WTC11 (cell line): ENCODE measurements around the gene SLC9C1. TPM values are rescaled to one million over a fixed set of nuclear protein-coding genes. Genes with fewer than 3 reads are reported as not detected.

Experiments
- ATAC-seq: fragments of 200-7000 bp; cut with Tn5 transposase; 2 replicates; pipeline ENCODE4 v1.10.0; 2021; ENCODE audit warnings: mild to moderate bottlenecking, moderate library complexity
- CTCF ChIA-PET: fragments of 300-600 bp; sonication (Branson Sonifier 250); formaldehyde crosslinking; loops from one replicate; lab custom pipeline; 2021; ENCODE audit warnings: antibody characterized with exemption; lab: Charles Lee
- POLR2A ChIA-PET: fragments of 350-600 bp; sonication (Branson Sonifier 250); formaldehyde crosslinking; loops from one replicate; lab custom pipeline; 2021; ENCODE audit warnings: antibody characterized with exemption; lab: Charles Lee
- DNase-seq: peaks from one replicate; pipeline ENCODE4 v3.0.0; 2021; ENCODE audit warnings: low spot score
- H3K27ac Mint-ChIP-seq: 2 replicates; pipeline ENCODE4 v1.8.0; 2021; ENCODE audit warnings: mixed read lengths
- H3K27me3 Mint-ChIP-seq: 2 replicates; pipeline ENCODE4 v1.8.0; 2021; ENCODE audit warnings: low read depth, mild to moderate bottlenecking, moderate library complexity, mixed read lengths
- H3K36me3 Mint-ChIP-seq: 2 replicates; pipeline ENCODE4 v1.8.0; 2021; ENCODE audit warnings: mixed read lengths
- H3K4me1 Mint-ChIP-seq: 2 replicates; pipeline ENCODE4 v1.8.0; 2022; ENCODE audit warnings: mixed read lengths
- H3K4me3 Mint-ChIP-seq: 2 replicates; pipeline ENCODE4 v1.8.0; 2021; ENCODE audit warnings: mild to moderate bottlenecking, moderate library complexity, mixed read lengths
- H3K9me3 Mint-ChIP-seq: 2 replicates; pipeline ENCODE4 v1.8.0; 2021; ENCODE audit warnings: mixed read lengths
- CREM ChIP-seq: sonication (generic); formaldehyde crosslinking; IDR thresholded peaks from 2 replicates; pipeline ENCODE4 v1.8.1; 2022; ENCODE audit warnings: mild to moderate bottlenecking, missing genetic modification reagents, moderate library complexity
- ESRRA ChIP-seq: sonication (generic); formaldehyde crosslinking; IDR thresholded peaks from 2 replicates; pipeline ENCODE4 v1.8.1; 2022; ENCODE audit warnings: mild to moderate bottlenecking, missing genetic modification reagents, borderline replicate concordance
- FOXJ3 ChIP-seq: sonication (generic); formaldehyde crosslinking; IDR thresholded peaks from 2 replicates; pipeline ENCODE4 v1.9.0; 2021; ENCODE audit warnings: missing genetic modification reagents, mild to moderate bottlenecking, borderline replicate concordance
- HMGA2 ChIP-seq: fragments of 250-450 bp; sonication (Bioruptor Pico); IDR thresholded peaks from 2 replicates; pipeline ENCODE4 v1.4.0; 2021; ENCODE audit warnings: mild to moderate bottlenecking, moderate library complexity
- IRF2 ChIP-seq: sonication (generic); formaldehyde crosslinking; IDR thresholded peaks from 2 replicates; pipeline ENCODE4 v1.8.0; 2022; ENCODE audit warnings: low read depth, missing genetic modification reagents, borderline replicate concordance
- JUN ChIP-seq: sonication (generic); formaldehyde crosslinking; IDR thresholded peaks from 2 replicates; pipeline ENCODE4 v1.8.0; 2023; ENCODE audit warnings: mild to moderate bottlenecking, missing genetic modification reagents
- MAX ChIP-seq: sonication (generic); formaldehyde crosslinking; IDR thresholded peaks from 2 replicates; pipeline ENCODE4 v1.8.0; 2022; ENCODE audit warnings: mild to moderate bottlenecking, missing genetic modification reagents
- MXD4 ChIP-seq: fragments of 250-450 bp; sonication (Bioruptor Pico); IDR thresholded peaks from 2 replicates; pipeline ENCODE4 v1.8.0; 2021; ENCODE audit warnings: mild to moderate bottlenecking, moderate library complexity, borderline replicate concordance
- MYBL2 ChIP-seq: sonication (generic); formaldehyde crosslinking; IDR thresholded peaks from 2 replicates; pipeline ENCODE4 v1.8.1; 2023; ENCODE audit warnings: mild to moderate bottlenecking, moderate library complexity, missing genetic modification reagents
- NR1H2 ChIP-seq: sonication (generic); formaldehyde crosslinking; IDR thresholded peaks from 2 replicates; pipeline ENCODE4 v1.9.0; 2021; ENCODE audit warnings: mild to moderate bottlenecking, moderate library complexity, missing genetic modification reagents
- NR3C1 ChIP-seq: sonication (generic); formaldehyde crosslinking; conservative IDR thresholded peaks from 2 replicates; pipeline ENCODE4 v1.8.1; 2023; ENCODE audit warnings: low read depth, mild to moderate bottlenecking, missing genetic modification reagents
- SMAD3 ChIP-seq: sonication (generic); formaldehyde crosslinking; IDR thresholded peaks from 2 replicates; pipeline ENCODE4 v1.8.0; 2022; ENCODE audit warnings: missing genetic modification reagents, mild to moderate bottlenecking, borderline replicate concordance
- SP1 ChIP-seq: sonication (generic); formaldehyde crosslinking; conservative IDR thresholded peaks from 2 replicates; pipeline ENCODE4 v1.8.1; 2022; ENCODE audit warnings: missing genetic modification reagents
- ZNF121 ChIP-seq: sonication (generic); formaldehyde crosslinking; IDR thresholded peaks from 2 replicates; pipeline ENCODE4 v1.8.0; 2023; ENCODE audit warnings: missing genetic modification reagents
- ZNF219 ChIP-seq: sonication (generic); formaldehyde crosslinking; IDR thresholded peaks from 2 replicates; pipeline ENCODE4 v1.8.0; 2023; ENCODE audit warnings: missing genetic modification reagents, mild to moderate bottlenecking, borderline replicate concordance
- ZNF232 ChIP-seq: sonication (generic); formaldehyde crosslinking; IDR thresholded peaks from 2 replicates; pipeline ENCODE4 v1.8.0; 2022; ENCODE audit warnings: mild to moderate bottlenecking, missing genetic modification reagents
- ZNF396 ChIP-seq: fragments of 250-450 bp; sonication (Bioruptor Pico); IDR thresholded peaks from 2 replicates; pipeline ENCODE4 v1.8.0; 2021; ENCODE audit warnings: mild to moderate bottlenecking, moderate library complexity, borderline replicate concordance
- ZNF423 ChIP-seq: fragments of 250-450 bp; sonication (Bioruptor Pico); IDR thresholded peaks from 2 replicates; pipeline ENCODE4 v2.1.2; 2022; ENCODE audit warnings: mild to moderate bottlenecking, moderate library complexity
- ZNF425 ChIP-seq: fragments of 250-450 bp; sonication (Bioruptor Pico); conservative IDR thresholded peaks from 2 replicates; pipeline ENCODE4 v1.9.0; 2021; ENCODE audit warnings: mild to moderate bottlenecking
- ZNF671 ChIP-seq: fragments of 250-450 bp; sonication (Bioruptor Pico); IDR thresholded peaks from 2 replicates; pipeline ENCODE4 v1.8.0; 2021; ENCODE audit warnings: mild to moderate bottlenecking
- total RNA-seq: library from RNA; stranded (reverse); gene quantifications from 3 replicates; pipeline ENCODE4 v1.2.3, GENCODE V29; 2021
- TF ChIP-seq, protein P1 (sequence below): sonication (generic); formaldehyde crosslinking; IDR thresholded peaks from 2 replicates; pipeline ENCODE4 v1.8.0; 2022; ENCODE audit warnings: missing genetic modification reagents
- TF ChIP-seq, protein P2 (sequence below): sonication (generic); formaldehyde crosslinking; IDR thresholded peaks from 2 replicates; pipeline ENCODE4 v1.8.1; 2023; ENCODE audit warnings: mild to moderate bottlenecking, moderate library complexity, missing genetic modification reagents
- TF ChIP-seq, protein P3 (sequence below): sonication (generic); formaldehyde crosslinking; conservative IDR thresholded peaks from 2 replicates; pipeline ENCODE4 v1.8.1; 2022; ENCODE audit warnings: mild to moderate bottlenecking, missing genetic modification reagents

Gene SLC9C1
- total RNA-seq, 1 experiment from 2014 or later: 3.5 TPM

DNA sequence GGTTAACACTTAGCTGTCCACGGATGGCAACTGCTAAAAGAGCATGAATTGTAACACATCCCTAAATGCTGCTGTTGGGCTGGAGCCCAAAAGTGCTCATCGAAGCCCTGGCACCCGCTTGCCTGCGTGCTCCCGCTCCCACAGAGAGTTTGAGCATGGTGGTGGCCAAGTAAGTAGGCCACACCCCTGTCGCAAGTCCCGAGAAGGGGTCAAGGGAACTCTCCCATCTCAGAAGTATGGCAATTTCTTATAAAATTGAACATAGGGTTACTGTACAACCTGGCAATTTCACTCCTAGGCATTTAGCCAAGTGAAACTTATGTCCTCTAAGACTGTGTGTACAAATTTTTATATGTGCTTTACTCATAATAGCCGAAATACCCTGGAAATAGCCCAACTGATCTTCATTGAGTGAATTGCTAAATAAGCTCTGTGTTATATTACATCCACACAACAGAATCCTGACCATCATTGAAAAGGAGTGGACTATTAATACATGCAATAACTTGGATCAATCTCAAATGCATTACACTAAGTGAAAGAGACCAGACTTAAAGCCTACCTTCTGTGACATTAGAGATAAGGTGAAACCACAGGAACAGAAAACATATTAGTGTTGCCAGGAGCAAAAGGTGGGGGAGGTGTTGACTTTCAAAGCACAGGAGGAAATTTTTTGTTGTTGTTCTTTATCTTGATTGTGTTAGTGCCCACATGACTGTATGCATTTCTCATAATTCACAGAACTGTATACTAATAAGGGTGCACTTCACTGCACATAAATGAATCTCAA, 159.5 kb downstream of the SLC9C1 start (continued):
- TF ChIP-seq, protein P1, sequence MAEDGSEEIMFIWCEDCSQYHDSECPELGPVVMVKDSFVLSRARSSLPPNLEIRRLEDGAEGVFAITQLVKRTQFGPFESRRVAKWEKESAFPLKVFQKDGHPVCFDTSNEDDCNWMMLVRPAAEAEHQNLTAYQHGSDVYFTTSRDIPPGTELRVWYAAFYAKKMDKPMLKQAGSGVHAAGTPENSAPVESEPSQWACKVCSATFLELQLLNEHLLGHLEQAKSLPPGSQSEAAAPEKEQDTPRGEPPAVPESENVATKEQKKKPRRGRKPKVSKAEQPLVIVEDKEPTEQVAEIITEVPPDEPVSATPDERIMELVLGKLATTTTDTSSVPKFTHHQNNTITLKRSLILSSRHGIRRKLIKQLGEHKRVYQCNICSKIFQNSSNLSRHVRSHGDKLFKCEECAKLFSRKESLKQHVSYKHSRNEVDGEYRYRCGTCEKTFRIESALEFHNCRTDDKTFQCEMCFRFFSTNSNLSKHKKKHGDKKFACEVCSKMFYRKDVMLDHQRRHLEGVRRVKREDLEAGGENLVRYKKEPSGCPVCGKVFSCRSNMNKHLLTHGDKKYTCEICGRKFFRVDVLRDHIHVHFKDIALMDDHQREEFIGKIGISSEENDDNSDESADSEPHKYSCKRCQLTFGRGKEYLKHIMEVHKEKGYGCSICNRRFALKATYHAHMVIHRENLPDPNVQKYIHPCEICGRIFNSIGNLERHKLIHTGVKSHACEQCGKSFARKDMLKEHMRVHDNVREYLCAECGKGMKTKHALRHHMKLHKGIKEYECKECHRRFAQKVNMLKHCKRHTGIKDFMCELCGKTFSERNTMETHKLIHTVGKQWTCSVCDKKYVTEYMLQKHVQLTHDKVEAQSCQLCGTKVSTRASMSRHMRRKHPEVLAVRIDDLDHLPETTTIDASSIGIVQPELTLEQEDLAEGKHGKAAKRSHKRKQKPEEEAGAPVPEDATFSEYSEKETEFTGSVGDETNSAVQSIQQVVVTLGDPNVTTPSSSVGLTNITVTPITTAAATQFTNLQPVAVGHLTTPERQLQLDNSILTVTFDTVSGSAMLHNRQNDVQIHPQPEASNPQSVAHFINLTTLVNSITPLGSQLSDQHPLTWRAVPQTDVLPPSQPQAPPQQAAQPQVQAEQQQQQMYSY (CRISPR knock-in tag): no peak

- Mint-ChIP-seq H3K27me3 (no peaks in the 10 kb centered on the region), H3K36me3 (peaks cover 4% of the 10 kb centered on the region; the same call in 1 of the 2 replicates), H3K27ac (no peak overlapping the region), H3K4me3 (no peak overlapping the region), H3K4me1 (peaks cover 57% of the 10 kb centered on the region)
- ATAC-seq (no peak), DNase-seq (no peak)
- ChIA-PET POLR2A (no interaction called here), CTCF (interaction anchor here (0.6 to 2.5 kb wide), 3 partner anchors 22 to 465 kb away, joined by 3 to 5 read pairs (median 3); partner anchors contain the start of gene SLC9C1)
- no peak for TF ChIP-seq NR1H2 (CRISPR knock-in tag)
- TF ChIP-seq MYBL2 (CRISPR knock-in tag): no peak
- no peak for TF ChIP-seq CREM
- TF ChIP-seq FOXJ3 (CRISPR knock-in tag): no peak
- TF ChIP-seq MAX (CRISPR knock-in tag): no peak
- TF ChIP-seq ZNF219 (CRISPR knock-in tag): no peak
- TF ChIP-seq MXD4 (CRISPR knock-in tag): no peak
- TF ChIP-seq, protein P2, sequence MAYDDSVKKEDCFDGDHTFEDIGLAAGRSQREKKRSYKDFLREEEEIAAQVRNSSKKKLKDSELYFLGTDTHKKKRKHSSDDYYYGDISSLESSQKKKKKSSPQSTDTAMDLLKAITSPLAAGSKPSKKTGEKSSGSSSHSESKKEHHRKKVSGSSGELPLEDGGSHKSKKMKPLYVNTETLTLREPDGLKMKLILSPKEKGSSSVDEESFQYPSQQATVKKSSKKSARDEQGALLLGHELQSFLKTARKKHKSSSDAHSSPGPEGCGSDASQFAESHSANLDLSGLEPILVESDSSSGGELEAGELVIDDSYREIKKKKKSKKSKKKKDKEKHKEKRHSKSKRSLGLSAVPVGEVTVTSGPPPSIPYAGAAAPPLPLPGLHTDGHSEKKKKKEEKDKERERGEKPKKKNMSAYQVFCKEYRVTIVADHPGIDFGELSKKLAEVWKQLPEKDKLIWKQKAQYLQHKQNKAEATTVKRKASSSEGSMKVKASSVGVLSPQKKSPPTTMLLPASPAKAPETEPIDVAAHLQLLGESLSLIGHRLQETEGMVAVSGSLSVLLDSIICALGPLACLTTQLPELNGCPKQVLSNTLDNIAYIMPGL (CRISPR knock-in tag): no peak
- TF ChIP-seq IRF2 (CRISPR knock-in tag): no peak
- no peak for TF ChIP-seq SMAD3
- TF ChIP-seq ZNF121 (CRISPR knock-in tag): no peak
- no peak for TF ChIP-seq NR3C1 (CRISPR knock-in tag)
- no peak for TF ChIP-seq ZNF232 (CRISPR knock-in tag)
- TF ChIP-seq, all 79 proteins: peak for 0
- no peaks in the 10 kb centered on the region for H3K9me3 Mint-ChIP-seq
Observed at GRCh38 chr3:112133626-112134334, 160.2 kb downstream of the SLC9C1 start.

DNA sequence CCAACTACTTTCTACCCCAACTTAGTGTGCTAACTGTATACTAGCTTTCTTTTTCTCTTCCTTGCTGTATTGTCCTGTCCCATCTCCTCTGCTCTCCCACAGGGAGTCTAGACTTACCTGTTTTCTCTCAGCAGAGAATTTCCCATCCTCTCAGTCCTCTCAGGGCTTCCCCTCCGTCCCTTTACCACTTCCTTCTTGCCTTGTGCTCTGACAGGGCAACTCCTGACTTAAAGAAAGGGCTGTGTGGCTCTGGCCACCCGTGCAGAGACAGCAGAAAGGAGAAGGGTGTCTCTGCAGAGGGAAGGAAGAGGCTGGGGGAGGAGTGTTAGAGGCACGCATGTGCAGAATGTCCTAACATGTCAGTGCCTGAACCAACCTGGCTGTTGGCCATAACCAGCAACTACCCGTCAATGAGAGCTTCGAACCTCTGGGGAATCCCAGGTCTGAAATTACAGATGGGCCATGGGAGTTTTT, 161.0 kb downstream of the SLC9C1 start, which contains the start of gene GCSAM:
Gene GCSAM (minus strand): TSS at position 274 of the 474 bp plus-strand sequence. CDS start 128 bp downstream, at position 146.
- H3K4me1 Mint-ChIP-seq: peaks cover 58% of the 10 kb centered on the region
- no peaks in the 10 kb centered on the region for H3K9me3 Mint-ChIP-seq
- ChIA-PET POLR2A (no interaction called here), CTCF (interaction anchor here (1.3 to 2.5 kb wide), 2 partner anchors 21 to 161 kb away, joined by 4 to 5 read pairs; partner anchors contain the start of gene SLC9C1)
- no peaks in the 10 kb centered on the region for H3K27me3 Mint-ChIP-seq
- H3K4me3 Mint-ChIP-seq: no peak within 1 kb of the TSS
- ATAC-seq (no peak), DNase-seq (no peak)
- peaks cover 4% of the 10 kb centered on the region; the same call in 1 of the 2 replicates for H3K36me3 Mint-ChIP-seq
- H3K27ac Mint-ChIP-seq: no peak within 1 kb of the TSS
- TF ChIP-seq ZNF423 (CRISPR knock-in tag): no peak
- TF ChIP-seq, protein P3, sequence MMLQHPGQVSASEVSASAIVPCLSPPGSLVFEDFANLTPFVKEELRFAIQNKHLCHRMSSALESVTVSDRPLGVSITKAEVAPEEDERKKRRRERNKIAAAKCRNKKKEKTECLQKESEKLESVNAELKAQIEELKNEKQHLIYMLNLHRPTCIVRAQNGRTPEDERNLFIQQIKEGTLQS: no peak
- TF ChIP-seq ZNF396 (CRISPR knock-in tag): no peak
- no peak for TF ChIP-seq ZNF671 (CRISPR knock-in tag)
- no peak for TF ChIP-seq ESRRA (CRISPR knock-in tag)
- no peak for TF ChIP-seq ZNF219 (CRISPR knock-in tag)
- TF ChIP-seq ZNF425 (CRISPR knock-in tag): no peak
- TF ChIP-seq JUN (CRISPR knock-in tag): no peak
- TF ChIP-seq SP1 (CRISPR knock-in tag): no peak
- TF ChIP-seq HMGA2 (CRISPR knock-in tag): no peak
